ENCODE data around the gene PIK3CA.
A peak's percentile ranks its signal among the peaks of the same experiment; 100 is the strongest.

PIK3CA gene

DNA sequence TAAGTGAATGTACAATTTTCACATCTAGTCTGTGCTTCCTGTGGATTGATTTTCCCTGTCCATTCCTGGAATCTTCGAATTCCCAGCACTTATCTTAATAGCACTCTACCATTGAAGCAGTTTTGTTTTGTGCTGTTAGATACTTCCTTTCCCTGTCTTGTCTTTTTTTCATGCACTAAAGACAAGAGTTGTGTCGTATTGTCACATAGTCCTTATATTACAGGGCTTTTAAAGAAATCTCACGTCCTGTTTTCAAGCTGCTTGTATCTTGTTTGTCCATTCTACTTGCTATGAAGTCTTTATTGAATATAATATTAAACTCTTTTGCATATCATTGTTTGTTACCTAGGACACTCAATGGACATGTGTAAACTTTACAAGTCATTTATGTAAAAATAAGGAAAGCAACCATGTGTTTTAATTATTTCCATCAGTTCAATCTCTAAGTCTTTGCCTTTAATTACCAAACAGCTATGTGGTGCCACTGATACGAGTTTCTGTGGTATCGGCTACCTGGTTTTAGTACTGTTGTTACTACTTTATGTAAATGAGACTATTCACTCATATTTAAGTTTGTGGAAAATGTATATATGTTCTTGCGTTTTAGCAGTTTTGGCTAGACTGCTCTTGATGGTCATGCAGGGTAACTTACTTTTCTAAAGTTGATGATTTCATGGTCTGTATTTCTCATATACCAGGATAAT, 10.3 kb downstream of the PIK3CA start:
- no peak for DNase-seq

DNA sequence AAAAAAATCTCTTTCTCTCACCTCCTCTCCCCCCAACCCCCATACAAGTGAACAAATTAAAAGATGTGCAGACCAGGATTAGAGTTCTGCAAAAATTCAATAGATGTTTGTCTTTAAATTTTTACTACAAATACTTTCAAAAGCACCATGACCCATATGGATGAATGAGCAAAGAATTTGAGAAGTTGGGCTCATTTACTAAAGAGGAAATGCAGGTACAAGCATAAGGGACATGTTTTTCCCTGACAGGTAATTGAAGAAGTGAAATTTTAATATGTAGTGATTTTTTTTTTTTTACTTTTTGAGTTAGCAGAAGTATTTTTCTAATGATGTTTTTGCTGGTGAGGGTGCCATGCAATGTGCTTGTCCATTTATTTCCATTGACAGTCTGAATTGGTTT, 15.3 kb downstream of the PIK3CA start:
- no peak for DNase-seq

DNA sequence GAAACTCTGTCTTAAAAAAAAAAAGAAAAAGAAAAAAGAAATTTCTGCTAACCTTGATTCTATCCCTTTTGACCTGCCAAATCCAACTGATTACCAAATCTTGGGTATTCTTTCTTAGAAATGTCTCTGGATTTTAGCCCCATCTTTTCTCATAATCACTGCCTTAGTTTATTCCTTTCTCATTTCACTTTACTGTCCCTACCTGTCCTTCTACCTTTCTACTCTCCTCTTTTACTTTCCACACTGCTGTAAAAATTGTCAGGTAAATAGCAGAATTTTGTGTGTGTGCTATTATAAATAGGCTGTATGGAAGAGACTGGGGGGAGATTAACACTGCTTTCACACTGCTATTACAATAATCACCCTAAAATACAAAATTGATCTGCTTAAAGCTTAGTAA, 16.7 kb downstream of the PIK3CA start:
- DNase-seq: no peak

DNA sequence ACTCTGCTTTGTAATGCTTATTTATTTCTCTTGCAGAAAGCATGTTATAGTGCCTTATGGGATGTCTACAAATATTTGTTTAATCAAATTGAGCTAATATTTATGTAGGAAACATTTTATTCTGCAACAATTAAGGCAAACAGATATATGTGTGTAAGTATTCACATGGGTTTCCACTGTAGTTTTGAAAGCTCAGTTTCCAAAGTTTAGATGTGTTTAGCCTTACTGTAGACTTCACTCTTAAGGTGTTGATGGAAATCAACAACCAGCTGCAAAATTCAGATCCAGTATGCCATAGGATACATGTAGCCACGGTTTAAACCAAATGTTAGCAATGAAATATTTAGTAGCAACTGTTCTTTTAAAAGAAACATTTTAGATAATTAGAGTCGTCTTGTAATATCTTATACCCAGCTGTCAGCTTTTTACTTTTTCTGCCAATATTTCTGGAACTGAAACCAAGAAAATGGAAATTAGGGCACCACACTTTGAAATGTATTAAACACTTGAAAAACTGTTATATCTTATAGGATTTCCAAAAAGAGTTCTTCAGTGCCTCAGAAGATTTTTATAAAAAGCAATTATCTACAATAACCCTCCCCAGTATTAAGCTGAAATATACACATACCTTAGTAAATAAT, 18.5 kb downstream of the PIK3CA start:
- no peak for DNase-seq

DNA sequence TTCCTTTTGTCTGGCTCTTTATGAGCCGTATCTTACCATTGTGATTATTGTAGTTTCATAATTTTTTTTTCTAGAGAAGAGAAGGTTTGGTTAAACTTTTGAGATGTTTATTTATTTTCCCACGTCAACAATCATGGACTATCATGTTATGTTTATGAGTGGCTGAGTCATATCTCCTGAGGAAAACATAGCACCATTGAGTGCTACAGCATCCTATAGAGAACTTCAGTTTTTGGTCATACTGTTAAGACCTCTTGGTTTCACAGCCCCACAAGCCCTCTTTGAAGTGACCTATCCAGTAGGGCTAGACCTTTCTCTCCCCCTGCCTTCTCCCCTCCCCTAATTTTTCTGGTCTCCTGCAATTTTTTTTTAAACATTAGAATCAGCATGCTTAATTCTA, 20.8 kb downstream of the PIK3CA start:
- DNase-seq: no peak

DNA sequence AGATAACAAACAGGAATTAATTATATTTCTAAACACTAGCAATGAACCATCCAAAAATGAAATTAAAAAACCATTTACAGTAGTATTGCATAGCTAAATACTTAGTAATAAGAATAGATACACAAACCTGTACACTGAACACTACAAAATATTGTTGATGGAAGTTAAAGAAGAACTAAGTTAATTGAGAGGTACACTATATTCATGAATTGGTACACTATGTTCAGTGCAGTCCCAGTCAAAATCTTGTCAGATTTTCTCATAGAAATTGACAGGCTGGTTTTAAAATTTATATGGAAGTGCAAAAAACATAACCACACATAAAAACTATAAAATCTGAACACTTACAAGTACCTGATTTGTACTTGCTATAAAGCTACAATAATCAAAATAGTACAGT, 24.4 kb downstream of the PIK3CA start:
- no peak for DNase-seq

DNA sequence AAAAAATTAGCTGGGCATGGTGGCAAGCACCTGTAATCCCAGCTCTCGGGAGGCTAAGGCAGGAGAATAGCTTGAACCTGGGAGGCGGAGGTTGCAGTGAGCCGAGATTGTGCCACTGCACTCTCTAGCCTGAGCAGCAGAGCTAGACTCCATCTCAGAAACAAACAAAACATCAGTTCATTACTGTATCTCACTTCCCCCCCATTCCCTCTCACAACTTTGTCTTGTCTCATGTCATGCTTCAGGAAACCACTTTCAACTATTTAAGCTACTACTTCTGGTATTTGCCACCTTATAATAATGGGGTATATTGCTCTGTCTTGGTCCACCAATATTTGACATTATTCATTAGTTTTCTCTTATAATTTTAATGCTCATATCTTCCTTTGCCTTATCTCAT, 26.2 kb downstream of the PIK3CA start:
- DNase-seq: no peak

DNA sequence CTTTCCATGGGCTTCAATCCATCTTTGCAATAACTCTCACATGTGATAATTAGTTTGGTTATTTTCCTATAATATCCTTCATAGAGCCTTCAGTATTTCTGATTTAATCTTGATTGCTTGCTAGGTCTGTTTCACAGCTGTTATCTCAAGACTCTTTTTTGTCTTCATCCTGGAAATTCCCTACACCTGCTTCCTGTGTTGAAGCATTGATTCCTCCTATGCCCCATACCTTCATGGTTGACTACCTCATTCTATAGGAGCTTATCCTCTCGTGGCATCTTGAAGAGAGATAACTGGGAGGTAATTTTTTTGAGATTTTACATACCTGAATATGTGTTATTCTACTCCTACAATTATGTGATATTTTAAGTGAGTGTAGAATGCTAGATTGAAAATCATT, 26.7 kb downstream of the PIK3CA start:
- DNase-seq: no peak

DNA sequence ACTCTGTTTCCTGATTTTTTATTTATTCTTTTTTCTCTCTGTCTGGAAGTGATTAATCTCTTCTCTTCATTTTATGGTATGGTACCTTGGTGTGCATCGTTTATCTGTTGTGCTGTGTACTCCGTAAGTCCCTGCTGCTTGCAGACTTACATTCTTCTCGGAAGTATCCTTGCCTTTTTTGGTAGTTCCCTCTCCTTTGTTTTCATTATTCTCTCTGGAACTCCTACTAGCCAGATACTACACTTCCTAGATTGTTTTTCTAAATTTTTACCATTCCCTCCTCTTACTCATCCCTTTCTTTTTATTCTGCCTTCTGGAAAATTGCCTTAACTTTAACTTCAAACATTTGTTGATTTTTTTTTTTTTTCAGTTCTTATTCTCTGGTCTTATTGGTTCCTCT, 27.2 kb downstream of the PIK3CA start:
- DNase-seq: no peak

DNA sequence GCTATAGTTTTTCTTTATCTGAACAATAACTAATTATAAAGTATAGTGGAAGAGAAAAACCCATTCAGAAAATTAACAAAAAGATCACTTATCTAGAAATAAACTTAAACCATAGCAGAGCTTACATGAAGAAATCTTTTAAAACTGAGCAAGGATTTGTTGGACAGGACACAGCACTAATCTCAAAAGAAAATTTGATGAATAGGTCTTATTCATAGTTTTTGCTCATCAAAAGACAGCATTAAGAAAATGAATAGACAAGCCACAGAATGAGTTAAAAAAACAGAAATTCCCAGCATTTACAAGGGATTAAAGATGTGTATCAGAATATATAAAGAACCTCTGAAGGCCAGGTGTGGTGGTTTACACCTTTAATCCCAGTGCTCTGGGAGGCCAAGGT, 29.5 kb downstream of the PIK3CA start:
- DNase-seq: no peak

DNA sequence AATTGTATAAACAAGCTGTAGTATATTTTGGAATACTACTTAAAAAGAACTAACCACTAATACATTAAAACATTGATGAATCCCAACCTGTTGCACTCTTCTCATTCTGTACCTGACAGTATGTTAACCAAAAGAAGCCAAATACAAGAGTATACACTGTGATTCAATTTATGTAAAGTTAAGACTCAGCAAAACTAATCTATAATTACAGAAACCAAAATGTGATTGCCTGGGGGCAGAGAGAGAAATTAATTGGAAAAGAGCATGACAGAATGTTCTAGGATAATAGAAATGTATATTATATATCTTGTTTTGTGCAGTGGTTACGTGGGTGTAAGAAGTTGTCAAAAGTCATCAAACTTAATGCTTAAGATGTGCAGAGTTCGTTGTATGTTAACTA, 31.1 kb downstream of the PIK3CA start:
- no peak for DNase-seq

DNA sequence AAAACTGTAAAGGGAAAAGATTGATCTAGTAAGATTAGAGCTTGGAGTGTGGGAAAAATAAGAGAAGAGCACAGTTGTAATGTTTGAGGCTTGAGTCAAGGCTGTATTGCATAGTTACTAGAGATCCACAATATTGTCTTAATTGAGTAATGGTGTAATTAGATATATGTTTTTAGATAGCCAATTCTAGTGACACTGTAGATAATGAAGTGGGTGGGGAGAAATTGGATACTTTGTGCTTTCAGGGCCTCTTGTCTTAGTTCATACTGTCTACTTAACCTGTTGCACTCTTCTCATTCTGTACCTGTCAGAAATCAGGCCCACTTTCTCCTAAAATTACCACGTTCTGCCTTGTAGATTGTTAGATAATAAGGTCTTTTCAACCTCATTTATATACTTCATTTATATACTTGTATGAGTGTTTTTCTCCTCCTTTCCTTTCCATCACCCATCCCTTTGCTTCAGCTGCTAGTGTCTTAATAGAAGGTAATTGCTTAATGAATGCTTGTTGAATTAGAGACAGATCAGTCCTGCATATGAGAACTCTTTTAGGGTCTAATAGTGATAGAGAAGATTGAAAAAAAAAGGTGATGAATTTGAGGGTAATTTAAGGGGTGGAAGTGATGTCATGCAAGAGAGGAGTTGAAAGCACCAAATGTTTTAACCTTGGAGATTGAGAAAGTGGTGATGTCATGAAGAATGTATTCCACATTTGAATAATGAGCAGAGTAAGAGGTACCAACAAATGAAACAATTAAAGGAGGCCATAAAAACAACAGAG, 32.0 kb downstream of the PIK3CA start:
- DNase-seq: peak; percentile 23

DNA sequence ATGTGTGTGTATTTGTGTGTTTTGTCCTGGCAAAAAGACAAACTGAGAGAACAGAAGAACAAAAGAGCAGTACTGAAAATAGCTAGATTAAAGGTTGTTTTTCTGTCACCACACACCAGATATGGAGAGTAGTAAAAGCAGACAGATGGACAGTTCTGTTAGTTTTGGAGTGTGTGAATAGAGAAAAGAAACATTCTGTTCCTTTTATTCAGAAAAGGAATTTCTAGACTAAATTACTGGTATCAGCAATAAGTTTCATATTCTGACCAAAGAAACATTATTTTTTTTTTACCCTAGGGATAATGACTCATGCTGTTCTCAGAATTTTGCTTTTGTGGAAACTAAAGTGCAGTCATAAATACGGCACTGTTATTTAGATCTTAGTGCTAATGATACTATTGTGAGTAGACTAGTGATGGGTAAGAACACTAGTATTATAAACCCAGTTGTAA, 32.9 kb downstream of the PIK3CA start:
- DNase-seq: peak; percentile 55

DNA sequence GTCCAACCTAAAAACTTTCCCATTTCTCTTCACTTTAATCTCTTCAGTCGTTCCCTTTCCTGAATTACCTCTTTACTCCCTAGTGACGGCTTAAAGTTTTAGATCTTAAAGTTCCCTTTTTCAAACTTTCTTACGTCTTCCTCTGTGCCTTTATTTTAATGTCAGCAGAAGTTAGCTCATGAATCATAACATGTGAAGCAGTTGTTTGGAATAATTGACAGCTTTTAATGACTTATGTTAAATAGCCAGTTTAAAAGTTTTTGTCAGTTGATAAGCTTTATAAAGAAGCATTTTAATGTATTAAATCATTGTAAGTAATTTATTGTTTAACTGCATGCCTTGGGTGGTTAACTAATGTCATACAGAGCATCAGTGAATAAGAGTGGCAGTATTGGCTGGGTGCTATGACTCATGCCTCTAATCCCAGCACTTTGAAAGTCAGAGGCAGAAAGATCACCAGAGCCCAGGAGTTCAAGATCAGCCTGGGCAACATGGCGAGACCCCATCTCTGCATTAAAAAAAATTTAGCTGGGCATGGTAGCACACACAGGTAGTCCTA, 33.9 kb downstream of the PIK3CA start:
- DNase-seq: peak; percentile 17

DNA sequence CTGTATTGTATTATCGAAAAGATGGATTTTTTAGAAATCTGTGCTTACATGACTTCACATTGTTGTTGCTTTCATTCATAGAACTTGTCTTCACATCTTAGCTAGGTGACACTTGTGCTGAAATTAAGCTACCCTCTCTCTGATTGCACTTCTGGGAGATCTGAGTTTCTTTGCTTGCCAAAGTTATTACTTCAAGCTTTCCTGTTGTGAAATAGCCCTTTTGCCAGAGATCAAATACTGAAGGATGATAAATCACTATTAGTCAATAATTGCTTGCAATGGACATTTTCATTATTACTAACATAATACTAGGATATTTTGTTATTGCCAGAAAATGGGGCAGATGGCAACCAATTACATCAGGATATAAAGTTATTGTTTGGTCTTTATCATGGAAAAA, 34.7 kb downstream of the PIK3CA start:
- DNase-seq: no peak

DNA sequence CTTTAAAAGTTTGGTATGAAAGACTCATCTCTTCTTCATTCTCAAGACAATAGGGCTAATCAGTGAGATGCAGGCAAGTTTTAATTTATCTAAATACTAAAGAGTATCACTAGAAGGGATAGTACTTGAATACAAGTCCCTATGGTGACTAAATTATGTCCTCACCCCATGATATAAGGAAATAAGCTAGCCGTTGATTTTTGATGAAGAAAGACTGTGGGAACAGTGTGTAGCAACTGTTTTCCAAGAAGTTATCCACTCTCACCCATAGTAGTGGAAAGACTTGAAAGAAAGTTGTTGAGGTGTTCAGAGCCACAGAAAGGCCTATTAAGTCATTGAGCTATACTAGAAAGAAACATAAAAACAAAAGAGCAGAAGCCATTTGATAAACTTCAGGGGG, 36.7 kb downstream of the PIK3CA start:
- no peak for DNase-seq

DNA sequence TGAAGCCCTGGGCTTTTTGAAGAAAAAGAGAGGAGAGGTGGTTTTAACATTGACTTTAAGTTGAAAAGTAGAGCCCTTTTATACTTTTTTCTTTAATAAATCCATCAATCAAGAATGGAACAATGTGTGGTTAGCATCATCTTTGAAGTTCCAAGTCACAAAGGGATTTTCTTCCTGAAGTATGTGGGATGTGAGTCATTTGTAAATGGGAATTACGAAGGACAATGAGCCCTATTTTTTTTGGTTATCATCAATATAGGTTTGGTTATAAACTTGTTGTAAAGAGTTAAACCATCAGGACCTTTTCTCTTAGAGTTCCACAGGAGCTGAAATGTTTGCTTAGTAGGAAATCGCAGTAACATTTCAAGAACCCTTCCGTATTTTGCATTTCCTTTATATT, 38.3 kb downstream of the PIK3CA start:
- DNase-seq: no peak

DNA sequence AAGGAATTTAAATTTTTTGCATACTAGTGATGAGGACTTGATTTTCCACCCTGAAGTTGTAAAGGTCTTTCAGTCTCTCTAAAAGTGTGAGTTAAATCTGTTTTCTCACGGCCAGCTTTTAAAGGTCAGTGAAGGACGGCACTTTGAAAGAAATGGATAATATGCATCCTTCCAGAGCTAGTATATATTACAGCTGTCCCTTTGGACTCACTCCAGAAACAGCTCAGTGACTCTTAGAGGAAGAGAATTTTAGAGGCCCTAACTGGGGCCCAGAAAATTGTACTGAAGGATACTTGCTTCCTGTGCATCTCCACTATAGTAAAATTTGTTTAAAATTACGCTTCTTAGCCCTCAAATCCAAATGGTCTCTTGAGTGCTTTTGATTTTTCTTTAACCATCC, 41.6 kb downstream of the PIK3CA start:
- no peak for DNase-seq

DNA sequence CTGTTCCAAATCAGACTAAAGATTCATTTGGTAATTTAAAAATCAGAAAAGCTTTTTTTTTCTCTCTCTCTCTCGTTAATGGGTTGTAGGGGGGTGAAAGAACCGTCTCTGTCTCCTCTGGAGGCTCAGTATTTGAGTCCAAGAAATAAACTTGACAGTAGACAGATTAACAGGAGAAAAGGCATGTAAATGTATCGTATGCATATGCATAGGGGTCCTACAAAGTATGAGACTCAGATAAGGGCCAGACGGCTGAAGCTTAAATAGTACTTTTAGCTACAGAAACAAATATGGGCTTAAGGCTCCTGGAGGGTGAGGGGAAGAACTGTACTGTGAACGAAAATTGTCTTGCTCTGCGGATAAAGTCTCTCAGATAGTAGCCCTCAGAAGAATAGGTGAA, 42.4 kb downstream of the PIK3CA start:
- DNase-seq: no peak

DNA sequence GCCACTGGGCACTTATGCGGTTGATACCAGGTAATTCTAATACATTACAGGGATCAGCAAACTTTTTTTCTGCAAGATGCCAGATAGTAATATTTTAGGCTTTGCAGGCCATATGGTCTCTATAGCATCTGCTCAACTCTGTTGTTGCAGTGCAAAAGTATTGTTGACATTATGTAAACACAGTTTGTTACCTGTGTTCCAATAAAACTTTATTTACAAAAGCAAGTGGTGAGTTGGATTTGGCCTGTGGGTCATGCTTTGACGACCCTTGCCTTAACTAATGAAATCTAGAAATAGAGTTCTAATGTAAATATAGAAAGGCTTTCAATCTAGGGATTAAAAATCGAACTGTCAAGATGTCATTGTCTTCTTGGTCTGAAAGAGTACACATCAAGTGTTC, 44.4 kb downstream of the PIK3CA start:
- DNase-seq: no peak

DNA sequence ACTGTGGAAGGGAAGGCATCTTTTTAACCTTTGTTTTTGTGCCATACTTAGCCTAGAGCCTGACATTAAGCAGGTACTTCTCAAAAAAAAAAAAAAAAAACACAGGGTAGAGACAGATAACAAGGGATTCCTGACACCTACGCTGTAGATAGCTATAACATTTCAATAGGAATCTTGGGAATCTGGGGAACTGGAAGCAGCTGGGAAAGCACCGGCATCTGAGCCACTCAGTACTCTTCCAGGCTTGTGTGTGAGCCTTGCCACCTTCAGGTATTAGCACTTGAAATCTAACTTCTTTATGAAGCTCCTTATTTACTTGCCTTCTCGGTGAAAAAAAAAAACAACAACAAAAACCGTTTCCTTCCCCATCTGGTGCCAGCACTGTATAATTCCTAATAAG, 46.8 kb downstream of the PIK3CA start:
- no peak for DNase-seq

DNA sequence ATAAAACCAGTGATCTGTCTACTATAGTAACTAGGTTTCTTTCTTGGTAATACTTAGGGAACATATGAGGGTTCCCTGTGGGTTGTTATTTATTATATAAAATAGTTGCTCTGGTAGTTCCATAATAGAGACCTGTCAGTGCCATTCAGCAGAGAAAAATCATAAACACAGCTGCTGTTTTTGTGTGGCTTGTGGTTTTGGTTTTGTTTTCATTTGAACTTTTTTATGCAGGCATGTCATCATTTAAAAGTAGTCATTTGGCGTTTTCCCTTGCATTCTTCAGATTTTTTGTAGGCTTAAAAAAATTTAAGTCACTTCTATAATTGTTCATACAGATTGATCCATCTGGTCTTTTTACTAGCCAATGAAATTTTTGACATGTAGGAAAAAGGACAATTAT, 47.9 kb downstream of the PIK3CA start:
- DNase-seq: peak; percentile 23

DNA sequence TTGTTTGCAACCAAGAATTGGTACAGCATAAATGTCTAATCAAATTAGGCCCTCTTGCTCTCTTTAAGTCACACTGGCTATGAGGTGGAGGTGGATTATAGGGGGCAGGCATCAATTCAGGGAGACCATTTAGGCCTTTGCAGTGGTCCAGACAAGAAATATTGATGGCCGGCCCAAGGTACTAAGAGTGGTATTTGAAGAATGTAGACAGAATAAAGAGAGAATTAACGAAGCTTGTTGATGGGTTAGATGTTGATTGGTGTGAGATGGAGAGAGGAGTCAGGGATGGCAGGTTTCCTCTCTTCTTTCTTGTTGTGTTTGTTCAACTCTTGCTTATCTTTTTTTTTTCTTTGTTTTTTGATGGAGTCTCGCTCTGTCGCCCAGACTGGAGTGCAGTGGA, 48.5 kb downstream of the PIK3CA start:
- DNase-seq: no peak

DNA sequence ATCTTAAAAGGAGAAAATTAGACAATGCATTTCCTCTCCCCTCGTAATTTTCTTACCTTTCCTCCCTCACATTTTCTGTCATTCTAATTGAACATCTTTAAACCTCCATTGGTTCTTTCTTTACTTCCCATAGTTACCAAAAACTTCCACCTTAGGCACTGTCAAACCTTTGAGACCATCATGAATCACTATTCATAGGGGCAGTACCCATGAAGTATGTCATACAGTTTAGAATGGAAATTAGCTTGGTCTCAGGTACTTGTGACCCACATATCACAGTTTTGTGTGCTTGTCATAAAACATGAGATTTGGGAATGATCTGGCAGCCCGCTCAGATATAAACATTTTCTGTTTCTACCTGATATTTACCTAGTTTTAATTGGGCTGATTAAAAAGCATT, 52.6 kb downstream of the PIK3CA start:
- no peak for DNase-seq
